SIG-M5 treated with dmso at 0.1 percent for 504 hours (cell line): ENCODE measurements around the gene RREB1.

ENCODE experiments used
- DNase-seq: peaks from one replicate; lab custom pipeline; 2025; ENCODE audit not compliant: unreplicated experiment; lab: John Stamatoyannopoulos, UW

Gene RREB1

DNA sequence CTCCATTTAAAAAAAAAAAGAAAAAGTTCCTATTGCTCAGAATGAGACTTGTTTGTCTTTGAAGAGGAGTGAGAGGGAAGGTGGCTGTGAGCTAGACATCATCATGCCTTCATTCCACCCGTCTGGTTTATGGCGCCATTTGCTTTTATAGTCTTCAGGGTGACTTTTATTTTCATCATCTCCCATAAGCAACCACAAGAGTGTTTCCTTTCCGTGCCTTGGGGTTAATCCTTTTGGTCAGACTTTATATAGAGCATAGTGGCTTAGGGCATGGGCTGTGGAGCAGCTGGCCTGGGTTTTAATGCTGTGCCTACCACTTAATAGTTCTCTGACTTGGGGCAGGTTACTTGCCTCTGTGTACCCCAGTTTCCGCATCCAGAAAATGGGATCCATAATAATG, 77.8 kb downstream of the RREB1 start:
- no peak for DNase-seq

DNA sequence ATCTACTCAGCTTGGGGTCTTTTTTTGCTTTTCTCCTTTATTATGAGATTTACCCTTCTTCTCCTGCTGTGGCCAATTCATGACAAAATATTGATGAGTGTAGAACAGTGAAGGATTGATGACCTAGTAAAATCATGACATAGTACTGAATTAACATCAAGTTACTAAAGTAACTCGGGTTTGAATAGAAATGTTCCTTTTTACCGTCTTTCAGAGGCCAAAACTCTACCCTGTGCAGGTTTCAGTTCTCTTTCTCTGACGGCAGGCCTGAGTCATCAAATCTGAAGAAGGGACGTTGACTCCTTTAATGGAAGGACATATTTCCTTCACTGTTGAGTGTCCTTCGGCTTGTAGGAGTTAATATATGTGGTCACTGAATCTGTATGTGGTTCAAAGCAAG, 80.7 kb downstream of the RREB1 start:
- DNase-seq: peak; percentile 75

DNA sequence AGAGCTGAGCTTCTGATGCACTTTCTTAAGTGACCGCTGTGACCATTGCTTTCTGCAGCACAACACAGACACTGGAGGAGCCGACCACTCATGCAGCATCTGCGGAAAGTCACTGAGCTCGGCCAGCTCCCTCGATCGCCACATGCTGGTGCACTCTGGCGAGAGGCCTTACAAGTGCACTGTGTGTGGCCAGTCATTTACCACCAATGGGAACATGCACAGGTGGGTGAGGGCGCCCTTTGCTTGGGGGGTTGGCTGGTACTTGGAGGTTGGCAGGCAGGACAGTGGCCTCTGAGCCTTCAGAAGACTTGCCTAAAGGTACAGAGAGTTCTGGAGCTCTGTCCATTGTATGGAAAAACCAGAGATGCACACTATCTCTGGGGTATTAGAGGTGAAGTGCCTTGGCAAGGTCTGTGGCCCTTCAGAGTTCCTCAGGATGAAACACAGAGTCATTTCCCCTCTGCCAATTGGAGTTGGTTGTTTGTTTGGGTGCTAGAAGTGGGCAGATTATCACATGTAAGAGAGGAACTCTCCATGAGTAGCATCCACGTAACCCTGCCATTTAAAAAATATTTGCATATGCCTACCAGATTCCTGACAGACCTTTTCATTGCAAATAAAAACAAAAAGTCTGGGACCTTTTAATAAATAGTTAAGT, 81.5 kb downstream of the RREB1 start:
- no peak for DNase-seq

DNA sequence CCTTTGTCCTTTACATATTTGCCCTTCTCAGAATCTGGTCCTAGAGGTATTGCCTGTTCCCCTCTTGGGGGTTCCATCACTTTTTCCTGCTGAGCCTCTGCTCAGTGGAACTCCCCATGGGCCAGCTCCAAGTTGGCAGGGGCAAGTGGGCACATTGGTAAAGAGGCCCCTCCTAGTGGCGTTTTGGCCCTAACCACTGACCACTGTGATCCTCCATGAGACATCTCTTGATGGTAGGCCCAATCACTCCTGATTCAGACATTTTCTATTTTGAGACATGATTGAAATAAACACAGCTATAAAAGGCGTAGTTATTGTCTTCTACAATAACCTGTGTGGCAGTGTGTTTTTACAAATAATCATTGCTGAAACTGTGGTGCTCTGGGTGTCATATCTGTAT, 83.0 kb downstream of the RREB1 start:
- DNase-seq: no peak

DNA sequence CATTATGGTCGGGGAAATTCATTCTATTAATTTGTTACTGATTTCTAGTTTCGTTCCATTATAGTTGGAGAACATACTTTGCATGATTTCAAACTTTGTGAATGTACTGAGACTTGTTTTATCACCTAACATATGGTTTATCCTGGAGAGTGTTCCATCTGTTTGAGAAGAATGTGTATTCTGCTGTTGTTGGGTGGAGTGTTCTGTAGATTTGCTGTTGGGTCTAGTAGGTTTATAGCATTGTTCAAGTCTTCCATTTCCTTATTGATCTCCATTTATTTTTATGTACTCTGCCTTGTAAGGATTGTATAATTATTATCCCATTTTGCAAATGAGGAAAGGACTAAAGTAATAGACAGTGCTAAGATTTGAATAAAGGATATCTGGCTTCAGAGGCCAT, 85.4 kb downstream of the RREB1 start:
- DNase-seq: no peak

DNA sequence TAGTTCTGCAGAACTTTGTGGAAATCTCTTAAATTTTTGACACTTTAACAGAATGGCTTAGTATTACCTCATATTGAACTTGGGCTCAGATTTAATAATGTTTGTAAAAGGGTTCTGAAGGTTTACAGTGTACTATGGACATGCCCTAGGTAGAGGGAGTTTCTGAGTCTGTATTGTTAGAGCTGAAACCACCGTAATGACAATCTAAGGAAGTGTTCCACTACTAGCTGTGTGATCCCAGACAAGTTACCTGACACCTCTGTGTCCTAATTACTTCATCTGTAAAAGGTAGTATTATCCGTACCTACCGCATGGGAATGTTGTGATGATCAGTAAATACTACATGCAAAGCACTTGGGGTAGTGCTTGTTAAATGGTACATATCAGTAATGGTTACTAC, 86.9 kb downstream of the RREB1 start:
- DNase-seq: no peak

DNA sequence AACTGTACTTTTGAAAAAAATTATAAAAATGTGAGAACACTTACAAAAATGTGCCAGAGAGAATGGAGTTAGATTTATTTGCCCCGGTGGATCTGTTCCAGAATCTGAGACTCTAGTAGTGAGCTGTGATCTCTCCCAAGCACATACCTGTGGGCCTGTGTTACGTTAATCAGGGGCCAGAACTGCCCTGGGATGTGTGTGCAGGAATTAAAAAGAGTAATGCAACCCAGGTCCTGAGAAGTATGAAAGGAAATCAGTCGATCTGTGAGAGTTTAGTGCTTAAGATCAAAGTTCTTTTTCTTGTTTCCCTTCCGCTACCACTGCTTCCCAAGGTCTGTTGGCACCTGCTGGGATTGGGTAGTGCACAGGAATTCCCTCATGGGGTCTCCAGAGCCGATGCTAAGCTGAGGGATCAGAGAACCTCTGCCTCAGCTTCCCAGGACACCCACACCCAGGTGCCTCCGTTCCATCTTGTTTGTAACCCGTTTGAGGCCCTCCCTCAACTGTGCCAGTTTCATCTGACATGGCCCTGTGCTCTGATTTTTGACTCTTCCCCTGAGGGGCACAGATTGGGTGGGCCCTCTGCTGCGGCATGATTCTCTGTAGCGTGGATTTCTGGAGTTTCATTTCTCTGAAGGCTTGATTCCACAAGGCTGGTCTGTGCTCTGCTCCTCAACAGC, 87.7 kb downstream of the RREB1 start:
- no peak for DNase-seq

DNA sequence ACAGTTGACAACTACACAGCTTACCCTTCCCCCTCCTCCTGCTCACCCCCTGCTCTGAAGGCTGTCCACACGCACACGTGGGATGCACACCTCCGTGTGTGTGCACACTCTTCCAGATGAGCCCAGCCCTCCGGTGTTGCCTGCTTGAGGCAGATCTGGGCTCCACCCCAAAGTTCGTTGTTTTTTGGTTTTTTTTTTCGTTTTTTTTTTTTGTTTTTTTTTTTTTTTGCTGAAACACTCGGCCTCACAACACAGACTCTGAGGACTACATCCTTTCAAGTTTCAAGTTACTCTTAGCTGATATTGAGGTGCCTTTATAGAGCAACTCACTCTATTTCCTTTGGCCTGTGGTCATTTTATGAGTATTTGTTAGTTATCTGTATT, 88.2 kb downstream of the RREB1 start:
- no peak for DNase-seq

DNA sequence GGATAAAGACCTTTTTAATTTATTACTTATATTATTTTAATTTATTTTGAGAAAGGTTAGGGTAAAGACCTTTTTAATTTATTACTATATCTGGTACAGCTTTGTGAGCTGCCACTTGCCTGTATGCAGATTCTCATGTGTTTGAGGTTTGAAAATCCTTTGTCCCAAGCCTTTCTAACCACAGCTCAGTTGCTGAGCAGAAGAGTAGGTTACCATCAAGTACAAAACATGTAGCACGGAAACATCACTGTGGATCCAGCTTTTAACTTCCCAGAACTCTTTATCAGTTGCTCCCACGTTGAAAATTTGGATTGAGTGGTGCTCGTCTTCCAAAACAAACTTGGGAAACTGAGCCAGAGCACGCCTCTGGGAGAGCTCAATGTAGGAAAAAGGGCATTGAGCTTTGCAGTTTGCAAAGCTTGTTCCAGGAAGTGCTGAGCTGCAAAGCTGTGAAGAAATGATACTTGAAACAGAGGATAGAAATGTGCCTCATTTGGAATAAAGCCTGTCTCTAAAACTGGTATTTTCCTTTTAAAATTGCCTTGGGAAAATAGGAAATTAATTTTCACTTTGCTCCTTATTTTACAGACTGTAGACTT, 89.0 kb downstream of the RREB1 start:
- DNase-seq: no peak

DNA sequence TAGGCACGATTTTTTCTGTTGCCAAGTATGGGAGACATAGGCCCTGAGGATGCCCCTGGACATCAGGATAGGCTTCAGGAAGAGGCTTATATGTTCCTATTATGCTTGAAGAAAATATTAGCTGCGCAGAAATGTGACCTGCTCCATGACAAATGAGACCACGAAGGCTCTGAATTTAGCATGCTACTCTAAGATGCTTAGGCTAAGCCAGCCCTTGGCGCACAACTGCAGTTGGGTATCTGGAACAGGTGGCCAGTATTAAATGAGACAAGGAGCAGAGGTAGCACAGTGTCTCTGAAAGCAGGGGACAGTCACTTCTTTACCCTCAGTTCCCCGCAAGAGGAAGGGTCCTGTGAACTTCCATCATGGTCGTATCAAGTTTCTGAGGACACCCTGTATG, 90.0 kb downstream of the RREB1 start:
- DNase-seq: no peak

DNA sequence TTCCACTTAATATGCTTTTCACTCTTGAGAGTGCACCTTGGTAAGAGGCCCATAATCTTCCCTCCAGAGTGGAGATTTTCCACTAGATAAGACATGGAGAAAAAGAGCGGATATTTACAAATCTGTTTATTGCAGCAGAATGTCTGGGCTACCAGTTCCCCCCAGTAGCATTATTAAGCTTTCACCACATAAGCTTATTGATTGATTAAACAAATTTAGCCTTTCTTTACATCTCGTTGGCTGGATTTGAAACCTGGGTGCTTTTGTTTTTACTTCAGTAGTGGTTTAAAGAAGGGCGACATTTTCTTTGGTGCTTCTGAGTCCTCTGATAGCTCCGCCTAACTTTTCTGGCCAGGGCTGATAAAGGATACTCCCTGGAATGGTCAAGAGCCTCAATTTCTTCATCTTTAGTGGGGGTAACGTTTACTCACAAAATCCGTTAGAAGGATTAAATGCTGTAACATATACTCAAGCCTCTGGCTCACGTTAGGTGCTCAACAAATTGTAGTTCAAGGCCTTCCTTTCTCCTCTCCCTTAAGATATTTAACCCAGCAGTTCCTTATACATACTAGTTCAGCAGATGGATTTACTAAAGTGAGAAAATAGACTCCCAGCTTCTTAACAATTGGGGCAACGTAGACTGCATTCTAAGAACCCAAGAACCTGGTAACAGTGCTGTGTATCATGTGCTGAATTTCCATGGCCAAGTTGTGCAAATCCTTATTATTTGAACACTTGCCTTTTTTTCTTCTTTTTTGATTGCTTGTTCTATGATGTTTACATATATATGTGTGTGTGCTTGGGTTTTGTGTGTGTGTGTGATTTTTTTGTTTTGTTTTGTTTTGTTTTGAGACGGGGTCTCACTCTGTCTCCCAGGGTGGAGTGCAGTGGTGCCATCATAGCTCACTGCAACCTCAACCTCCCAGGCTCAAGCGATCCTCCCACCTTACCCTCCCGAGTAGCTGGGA, 91.4 kb downstream of the RREB1 start:
- DNase-seq: no peak

DNA sequence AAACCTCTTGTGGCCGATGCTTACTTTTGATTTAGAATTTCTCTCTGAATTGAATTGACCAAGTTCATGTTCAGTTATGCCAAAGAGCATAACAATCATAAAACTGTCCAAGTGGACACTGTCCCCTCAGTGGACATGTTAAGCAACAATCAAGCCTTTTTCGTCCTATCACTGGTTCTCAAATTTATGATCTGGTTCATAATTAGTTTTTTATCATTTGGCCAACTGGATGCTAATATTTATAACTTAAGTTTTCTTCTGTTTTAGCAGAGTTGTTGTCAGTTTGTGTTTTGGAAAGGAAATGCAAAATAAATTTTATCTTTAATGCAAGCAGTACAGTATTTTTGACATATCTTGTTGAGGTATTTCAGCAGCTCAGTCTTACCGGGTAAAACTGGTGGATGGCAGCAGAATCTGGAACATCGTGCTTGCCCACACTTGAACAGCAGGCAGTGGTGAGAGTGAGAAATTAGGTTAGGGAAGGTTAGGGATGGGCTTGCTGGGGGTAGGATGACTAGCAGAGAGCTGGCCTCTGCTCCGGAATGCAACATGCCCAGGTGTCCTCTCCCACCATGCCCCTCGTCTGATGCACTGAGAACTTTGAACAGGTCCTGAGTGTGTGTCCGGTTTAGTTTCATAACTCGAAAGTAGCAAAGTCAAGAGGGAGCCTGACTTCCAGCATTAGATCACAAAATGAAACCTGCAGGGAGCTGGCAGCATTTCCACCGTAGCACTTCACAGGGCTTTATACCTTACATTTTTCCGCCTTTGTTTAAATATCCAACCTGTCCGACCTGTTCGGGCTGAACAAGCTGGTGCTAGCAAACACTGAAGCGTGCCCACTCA, 93.1 kb downstream of the RREB1 start:
- DNase-seq: peak; percentile 61

DNA sequence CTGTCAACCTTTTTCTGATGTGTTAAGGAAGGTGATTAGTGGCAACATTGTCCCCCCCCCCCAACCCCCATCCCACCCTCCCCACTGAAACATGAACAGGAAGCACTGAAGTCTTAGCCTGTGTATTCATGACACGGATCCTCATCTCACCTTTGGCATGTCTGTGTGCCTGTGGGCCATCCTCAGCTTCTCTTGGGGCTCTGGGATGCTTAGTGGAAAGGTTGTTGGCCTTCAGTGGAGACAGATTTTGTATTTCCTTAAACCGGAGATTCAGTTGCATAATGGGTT, 93.6 kb downstream of the RREB1 start:
- DNase-seq: peak; percentile 61

DNA sequence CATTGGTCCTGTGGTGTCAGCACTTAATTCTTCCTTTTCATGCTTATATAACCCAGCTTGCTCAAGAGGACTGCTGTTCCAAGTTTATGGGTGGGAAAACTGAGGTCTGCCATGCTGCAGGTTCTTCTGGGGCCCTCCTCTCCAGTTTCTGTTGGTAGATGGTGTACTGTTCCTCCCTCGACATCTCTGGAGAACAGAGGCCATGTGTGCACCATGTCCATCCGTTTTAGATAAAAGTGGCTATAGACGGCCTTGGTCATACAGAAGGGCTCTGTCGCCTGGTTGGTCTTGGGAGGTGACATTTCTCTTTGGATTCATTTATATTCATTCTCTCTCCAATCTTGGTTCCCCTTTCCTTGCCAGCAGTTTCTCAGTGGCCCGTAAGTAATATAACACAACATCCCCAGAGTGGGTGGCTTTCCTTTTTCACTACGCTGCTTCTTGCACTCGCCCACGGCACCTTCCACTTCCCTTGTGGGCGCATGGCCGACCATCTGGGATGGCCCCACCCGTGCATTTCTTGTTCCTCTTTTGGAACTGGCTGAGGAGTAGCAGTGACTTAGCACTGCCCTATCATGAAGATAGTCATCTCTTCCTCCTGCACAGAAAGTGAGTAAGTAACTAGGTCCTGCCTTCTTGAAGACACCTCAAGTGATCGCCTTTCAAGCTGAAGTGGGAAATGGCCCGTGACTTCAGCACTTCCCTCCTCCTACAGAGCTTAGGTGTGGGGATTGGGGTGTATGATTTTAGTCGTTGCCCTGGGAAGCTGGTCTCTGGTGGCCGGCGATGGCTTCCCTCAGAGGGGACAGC, 94.2 kb downstream of the RREB1 start:
- DNase-seq: peak; percentile 93

DNA sequence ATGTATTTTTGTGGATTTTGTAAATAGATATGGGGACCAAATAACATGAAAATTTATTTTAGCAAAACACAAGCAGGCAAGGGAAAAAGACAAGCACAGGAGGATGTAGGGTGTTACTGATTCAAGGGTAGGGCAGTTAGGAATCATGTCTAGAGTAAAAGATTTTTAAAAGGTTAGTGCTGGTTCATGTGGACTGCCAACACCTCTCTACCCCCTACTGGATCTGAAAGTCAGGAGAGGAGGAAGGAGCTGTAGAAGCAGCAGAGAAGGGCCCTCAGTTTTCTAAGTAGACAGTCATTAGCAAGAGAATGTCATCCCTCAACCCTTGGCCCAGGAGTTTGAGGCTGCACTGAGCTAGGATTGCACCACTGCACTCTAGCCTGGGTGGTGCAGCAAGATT, 95.2 kb downstream of the RREB1 start:
- DNase-seq: no peak

DNA sequence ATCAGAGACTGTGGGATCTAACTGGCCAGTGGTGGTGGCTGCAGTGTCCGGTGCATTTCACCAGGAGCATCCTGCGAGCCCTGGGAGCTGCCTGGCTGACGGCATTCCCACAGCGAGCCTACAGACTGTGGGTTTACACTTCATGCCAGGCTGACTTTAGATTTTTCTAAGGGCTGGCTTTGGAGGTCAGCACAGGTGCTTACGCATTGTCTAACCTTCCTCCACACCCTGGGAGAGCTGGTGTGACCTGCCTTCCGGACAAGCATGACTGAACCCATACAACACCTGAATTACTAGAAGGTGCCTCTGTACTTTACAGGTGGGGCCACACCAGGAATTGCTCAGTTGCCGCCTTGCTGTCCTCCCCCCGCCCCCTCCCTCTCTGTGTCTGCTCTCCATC, 96.2 kb downstream of the RREB1 start:
- no peak for DNase-seq

DNA sequence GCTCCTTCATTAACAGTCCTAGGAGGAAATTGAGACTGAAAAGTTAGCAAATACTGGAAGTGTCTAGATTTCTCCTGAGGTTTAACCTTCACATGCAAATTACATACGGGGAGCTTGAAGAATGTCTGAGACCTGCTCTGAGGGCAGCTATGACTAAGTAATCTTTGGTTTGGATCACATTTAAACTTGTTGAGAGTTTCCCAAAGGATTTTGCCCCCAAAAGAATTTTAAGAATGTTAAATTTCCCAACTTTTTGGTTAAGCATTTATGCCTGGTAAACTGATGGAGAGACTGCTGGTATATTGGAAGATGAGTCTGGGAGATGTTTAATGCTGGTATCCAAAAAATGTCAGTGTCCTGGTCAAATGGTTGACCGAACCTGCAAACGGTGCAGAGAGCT, 97.0 kb downstream of the RREB1 start:
- DNase-seq: no peak

DNA sequence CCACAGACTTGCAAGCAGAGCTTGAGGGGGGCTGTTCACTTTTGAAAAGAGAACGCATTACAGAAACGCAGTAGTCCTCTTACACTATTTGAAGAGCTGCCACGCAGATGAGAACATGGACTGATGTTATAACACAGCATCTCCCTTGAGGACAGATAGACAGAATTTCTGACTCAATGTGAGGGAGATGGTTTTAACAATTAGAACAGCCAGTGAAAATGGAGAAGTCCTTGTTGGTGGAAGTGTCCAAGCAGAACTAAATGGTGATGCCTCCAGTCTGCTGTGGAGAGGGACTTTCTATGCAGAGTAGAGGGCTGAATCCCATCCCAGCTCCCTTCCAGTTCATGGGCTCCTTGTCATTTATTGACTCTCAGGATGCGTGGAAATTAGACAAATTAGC, 100.0 kb downstream of the RREB1 start:
- no peak for DNase-seq

DNA sequence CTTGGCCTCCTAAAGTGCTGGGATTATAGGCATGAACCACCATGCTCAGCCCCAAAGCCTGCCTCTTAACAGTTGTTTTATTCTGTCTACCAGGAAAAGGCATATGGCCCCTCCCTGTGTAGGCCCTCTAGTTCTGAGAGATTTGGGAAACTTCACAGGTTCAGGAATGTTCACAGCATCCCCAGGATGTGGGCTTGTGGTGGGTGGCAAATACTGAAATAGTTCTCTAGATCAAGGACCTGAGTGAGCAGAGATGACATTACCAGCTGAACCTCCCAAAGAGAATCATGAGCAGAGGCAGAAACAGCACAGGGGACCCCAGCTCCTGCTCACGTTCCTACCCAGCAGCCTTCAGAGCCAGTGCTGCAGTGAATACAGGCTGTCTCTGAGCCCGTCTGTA, 105.7 kb downstream of the RREB1 start:
- DNase-seq: no peak

DNA sequence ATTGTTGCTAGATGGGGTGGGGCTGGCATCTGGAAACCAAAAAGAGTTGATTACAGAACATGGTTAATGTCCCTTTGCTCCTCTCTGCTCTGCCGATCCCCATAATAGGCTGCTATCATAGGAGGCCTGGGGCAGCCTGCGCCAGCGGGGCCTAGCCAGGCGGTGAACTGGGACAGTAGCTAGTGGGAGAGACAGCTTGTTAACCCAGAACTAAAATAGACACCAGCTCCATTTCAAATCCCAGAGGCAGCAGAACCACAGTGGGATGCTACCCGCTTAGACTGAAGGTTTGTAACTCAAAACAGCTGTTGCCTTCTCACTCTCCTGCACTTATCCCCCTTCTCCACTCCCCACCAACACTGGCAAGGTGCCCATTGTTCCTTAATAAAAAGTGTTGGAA, 106.7 kb downstream of the RREB1 start:
- DNase-seq: no peak
